ENCODE results near the gene CYP27C1.
"Not testable (repeated sequence)": the region's sequence is repeated elsewhere in the genome, so short reads cannot be mapped to it uniquely, and the experiment has no call there.

The CYP27C1 gene

DNA sequence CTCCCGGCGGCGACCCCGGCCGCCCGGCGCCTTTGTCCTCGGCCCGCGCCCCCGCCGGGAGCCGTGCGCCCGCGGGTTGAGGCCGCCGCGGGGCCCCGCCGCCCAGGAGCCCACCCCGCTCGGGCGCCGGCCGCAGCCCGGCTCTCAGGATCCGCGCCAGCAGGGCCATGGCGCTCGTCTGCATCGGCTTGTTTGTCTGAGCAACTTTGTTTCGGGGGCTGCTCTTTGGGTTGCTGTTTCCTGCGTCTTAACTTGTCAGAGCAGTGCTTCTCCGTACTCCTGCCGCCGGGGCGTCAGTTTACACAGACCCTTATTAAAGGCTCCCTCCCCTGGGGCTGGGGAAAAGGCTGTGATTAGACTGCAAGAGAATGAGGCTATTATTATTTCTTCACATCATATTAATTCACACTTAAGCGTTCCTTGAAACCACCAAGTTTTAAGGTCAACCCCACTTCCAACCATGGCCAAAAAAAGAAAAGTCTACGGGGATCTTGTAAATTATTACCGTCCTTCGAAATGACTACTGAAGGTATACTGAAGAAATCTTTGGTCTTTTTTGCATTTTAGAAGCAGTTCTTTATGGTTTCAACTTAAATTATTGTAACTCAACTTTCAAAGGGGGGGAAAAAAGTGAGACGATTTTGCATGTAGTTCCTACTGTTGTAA lies at the start of gene CYP27C1:
Gene CYP27C1, minus strand, starts transcription at position 198 of the 666 bp plus-strand sequence. Its CDS starts 29 bp downstream, at position 169.
- peaks cover 3% of the 10 kb centered on the region for H3K9me3 Mint-ChIP-seq
- ATAC-seq (ENCODE audit: low read depth) = peak; percentile 49

DNA sequence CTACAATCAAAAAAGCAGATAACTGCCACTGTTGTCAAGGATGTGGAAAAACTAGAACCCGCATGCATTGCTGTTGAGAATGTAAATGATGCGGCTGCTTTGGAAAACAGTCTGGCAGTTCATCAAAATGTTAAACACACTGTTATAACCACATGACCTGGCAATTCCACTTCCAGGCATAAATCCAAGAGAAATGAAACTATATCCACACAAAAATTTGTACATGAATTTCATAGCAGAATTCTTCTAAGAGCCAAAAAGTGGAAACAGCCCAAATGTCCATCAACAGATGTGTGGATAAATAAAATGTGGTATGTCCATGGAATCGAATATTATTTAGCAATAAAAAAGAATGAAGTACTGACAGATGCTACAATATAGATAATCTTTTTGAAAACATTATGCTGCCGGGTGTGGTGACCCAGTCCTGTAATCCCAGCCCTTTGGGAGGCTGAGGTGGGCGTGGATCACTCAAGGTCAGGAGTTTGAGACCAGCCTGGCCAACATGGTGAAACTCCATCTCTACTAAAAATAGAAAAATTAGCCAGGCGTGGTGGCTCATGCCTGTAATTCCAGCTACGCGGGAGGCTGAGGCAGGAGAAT lies 41.8 kb upstream of the CYP27C1 start:
- no peak for ATAC-seq (ENCODE audit: low read depth)
- Mint-ChIP-seq H3K4me3 (no peak overlapping the region), H3K27ac (no peak overlapping the region), H3K4me1 (no peaks in the 10 kb centered on the region), H3K27me3 (no peaks in the 10 kb centered on the region), H3K36me3 (peaks cover 34% of the 10 kb centered on the region), H3K9me3 (no peaks in the 10 kb centered on the region)
- no peak for DNase-seq (ENCODE audit: low spot score in 2 of 2)

More for the DNA sequence above, at the start of gene CYP27C1:
- Mint-ChIP-seq H3K27me3 (peaks cover 28% of the 10 kb centered on the region), H3K4me3 (peak within 1 kb of the TSS; percentile 84), H3K4me1 (peaks cover 8% of the 10 kb centered on the region), H3K36me3 (peaks cover 3% of the 10 kb centered on the region), H3K27ac (peak within 1 kb of the TSS; percentile 46)
- DNase-seq (ENCODE audit: low spot score in 2 of 2) = no peak

DNA sequence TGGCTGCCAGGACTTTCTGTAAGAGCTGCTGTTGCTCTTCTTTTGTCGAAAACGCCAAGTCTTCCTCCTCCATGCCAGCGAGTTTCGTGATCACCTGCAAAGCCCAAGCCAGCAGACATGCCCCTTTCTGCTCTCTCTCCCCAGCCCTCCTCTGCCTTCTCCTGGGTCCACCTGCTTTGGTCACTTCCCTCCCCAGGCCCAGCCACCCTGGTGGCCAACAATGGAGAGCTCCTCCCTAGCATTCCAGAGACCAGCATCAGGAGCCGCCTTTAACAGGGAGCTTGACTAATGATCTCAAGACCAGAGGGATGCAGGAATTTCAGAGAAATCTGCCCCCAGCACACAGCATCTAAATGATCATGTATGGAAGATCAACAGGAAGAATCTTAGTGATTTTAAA lies 39.3 kb upstream of the CYP27C1 start:
- no peak overlapping the region for H3K4me3 Mint-ChIP-seq
- no peaks in the 10 kb centered on the region for H3K27me3 Mint-ChIP-seq
- H3K27ac Mint-ChIP-seq = peak overlapping the region; percentile 2
- peaks cover 27% of the 10 kb centered on the region for H3K36me3 Mint-ChIP-seq
- ATAC-seq (ENCODE audit: low read depth) (no peak), DNase-seq (ENCODE audit: low spot score in 2 of 2) (no peak)
- no peaks in the 10 kb centered on the region for H3K4me1 Mint-ChIP-seq
- H3K9me3 Mint-ChIP-seq = no peaks in the 10 kb centered on the region

- peak overlapping the region; percentile 50 for H3K27ac Mint-ChIP-seq
- H3K4me1 Mint-ChIP-seq = no peaks in the 10 kb centered on the region
- H3K36me3 Mint-ChIP-seq = peaks cover 20% of the 10 kb centered on the region
Measured at GRCh38 chr2:127256866-127257265, 36.8 kb upstream of the CYP27C1 start.

GRCh38 chr2:127256381-127256780 lies 36.3 kb upstream of the CYP27C1 start:
- Mint-ChIP-seq H3K27ac (no peak overlapping the region), H3K9me3 (no peaks in the 10 kb centered on the region), H3K4me3 (no peak overlapping the region), H3K36me3 (peaks cover 22% of the 10 kb centered on the region), H3K4me1 (no peaks in the 10 kb centered on the region), H3K27me3 (no peaks in the 10 kb centered on the region)
- DNase-seq (ENCODE audit: low spot score in 2 of 2) = no peak
- ATAC-seq (ENCODE audit: low read depth) = no peak

More at GRCh38 chr2:127256866-127257265, 36.8 kb upstream of the CYP27C1 start:
- Mint-ChIP-seq H3K27me3 (no peaks in the 10 kb centered on the region), H3K9me3 (no peaks in the 10 kb centered on the region), H3K4me3 (no peak overlapping the region)
- DNase-seq (ENCODE audit: low spot score in 2 of 2) (no peak), ATAC-seq (ENCODE audit: low read depth) (no peak)

- ATAC-seq (ENCODE audit: low read depth) (no peak), DNase-seq (ENCODE audit: low spot score in 2 of 2) (no peak)
- Mint-ChIP-seq H3K9me3 (no peaks in the 10 kb centered on the region), H3K36me3 (peaks cover 24% of the 10 kb centered on the region), H3K27me3 (no peaks in the 10 kb centered on the region), H3K4me3 (no peak overlapping the region), H3K27ac (no peak overlapping the region), H3K4me1 (no peaks in the 10 kb centered on the region)
Measured at GRCh38 chr2:127255721-127256120, 35.6 kb upstream of the CYP27C1 start.

DNA sequence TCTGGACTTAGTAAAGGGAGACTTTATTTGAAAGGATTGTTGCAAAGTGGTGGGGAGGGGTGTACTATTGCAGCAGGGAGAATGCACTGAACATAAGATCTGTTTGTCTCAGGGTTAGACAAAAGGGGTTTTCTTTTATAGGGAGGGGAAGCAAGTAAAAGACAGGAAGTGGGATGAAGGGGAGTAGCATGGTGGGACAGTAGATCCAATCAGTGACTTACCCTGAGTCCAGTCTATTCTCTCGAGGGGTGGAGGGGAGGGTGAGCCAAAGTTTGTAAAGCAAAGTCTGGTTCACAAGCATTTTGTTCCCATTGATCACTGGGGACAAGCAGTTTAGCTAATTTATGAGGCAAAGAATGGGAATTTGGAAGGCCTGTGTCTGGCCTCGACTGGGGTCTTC lies 35.0 kb upstream of the CYP27C1 start:
- Mint-ChIP-seq H3K27ac (no peak overlapping the region), H3K4me3 (no peak overlapping the region), H3K27me3 (no peaks in the 10 kb centered on the region), H3K9me3 (no peaks in the 10 kb centered on the region), H3K4me1 (no peaks in the 10 kb centered on the region), H3K36me3 (peaks cover 24% of the 10 kb centered on the region)
- ATAC-seq (ENCODE audit: low read depth) (no peak), DNase-seq (ENCODE audit: low spot score in 2 of 2) (no peak)

GRCh38 chr2:127254386-127254981 lies 34.4 kb upstream of the CYP27C1 start:
- Mint-ChIP-seq H3K27ac (no peak overlapping the region), H3K36me3 (peaks cover 22% of the 10 kb centered on the region), H3K27me3 (no peaks in the 10 kb centered on the region), H3K9me3 (no peaks in the 10 kb centered on the region), H3K4me1 (no peaks in the 10 kb centered on the region), H3K4me3 (no peak overlapping the region)
- no peak for DNase-seq (ENCODE audit: low spot score in 2 of 2)
- ATAC-seq (ENCODE audit: low read depth) = no peak

GRCh38 chr2:127241184-127241583 lies 21.1 kb upstream of the CYP27C1 start:
- Mint-ChIP-seq H3K9me3 (peaks cover 14% of the 10 kb centered on the region), H3K36me3 (peaks cover 15% of the 10 kb centered on the region)
- H3K27me3 Mint-ChIP-seq; ATAC-seq (ENCODE audit: low read depth); H3K4me3 Mint-ChIP-seq; DNase-seq (ENCODE audit: low spot score in 2 of 2); H3K4me1 Mint-ChIP-seq; H3K27ac Mint-ChIP-seq: not testable (repeated sequence)

DNA sequence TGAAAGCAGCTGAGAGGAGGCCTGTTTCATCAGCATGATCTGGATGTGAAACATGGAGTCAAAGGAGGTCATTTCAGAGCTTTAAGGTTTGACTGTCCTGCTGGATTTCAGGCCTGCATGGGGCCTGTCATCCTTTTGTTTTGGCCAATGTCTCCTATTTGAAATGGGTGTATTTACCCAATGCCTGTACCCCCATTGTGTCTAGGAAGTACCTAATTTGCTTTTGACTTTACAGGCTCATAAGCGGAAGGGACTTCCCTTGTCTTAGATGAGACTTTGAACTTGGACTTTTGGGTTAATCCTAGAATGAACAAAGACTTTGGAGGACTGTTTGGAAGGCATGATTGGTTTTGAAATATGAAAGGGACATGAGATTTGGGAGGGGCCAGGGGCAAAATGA lies 19.3 kb upstream of the CYP27C1 start:
- H3K9me3 Mint-ChIP-seq = peaks cover 18% of the 10 kb centered on the region
- H3K4me3 Mint-ChIP-seq = no peak overlapping the region

DNA sequence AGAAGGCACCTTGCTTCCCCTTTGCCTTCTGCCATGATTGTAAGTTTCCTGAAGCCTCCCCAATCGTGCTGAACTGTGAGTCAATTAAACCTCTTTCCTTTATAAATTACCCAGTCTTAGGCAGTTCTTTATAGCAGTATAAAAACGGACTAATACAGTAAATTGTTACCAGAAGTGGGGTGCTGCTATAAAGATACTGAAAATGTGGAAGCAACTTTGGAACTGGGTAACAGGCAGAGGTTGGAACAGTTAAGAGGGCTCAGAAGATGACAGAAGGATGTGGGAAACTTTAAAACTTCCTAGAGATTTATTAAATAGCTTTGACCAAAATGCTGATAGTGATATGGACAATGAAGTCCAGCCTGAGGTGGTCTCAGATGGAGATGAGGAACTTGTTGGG lies 17.7 kb upstream of the CYP27C1 start:
- H3K36me3 Mint-ChIP-seq = peaks cover 14% of the 10 kb centered on the region
- not testable (repeated sequence) for DNase-seq (ENCODE audit: low spot score in 2 of 2); H3K27me3 Mint-ChIP-seq; H3K4me3 Mint-ChIP-seq; H3K4me1 Mint-ChIP-seq; H3K27ac Mint-ChIP-seq; ATAC-seq (ENCODE audit: low read depth)
- peaks cover 18% of the 10 kb centered on the region for H3K9me3 Mint-ChIP-seq

More for the DNA sequence above, 19.3 kb upstream of the CYP27C1 start:
- H3K27ac Mint-ChIP-seq = no peak overlapping the region
- ATAC-seq (ENCODE audit: low read depth) (no peak), DNase-seq (ENCODE audit: low spot score in 2 of 2) (no peak)
- peaks cover 2% of the 10 kb centered on the region for H3K4me1 Mint-ChIP-seq
- no peaks in the 10 kb centered on the region for H3K27me3 Mint-ChIP-seq
- H3K36me3 Mint-ChIP-seq = peaks cover 14% of the 10 kb centered on the region

- H3K4me3 Mint-ChIP-seq = no peak overlapping the region
- no peak for ATAC-seq (ENCODE audit: low read depth)
Measured at GRCh38 chr2:127235082-127235702, 15.1 kb upstream of the CYP27C1 start.

DNA sequence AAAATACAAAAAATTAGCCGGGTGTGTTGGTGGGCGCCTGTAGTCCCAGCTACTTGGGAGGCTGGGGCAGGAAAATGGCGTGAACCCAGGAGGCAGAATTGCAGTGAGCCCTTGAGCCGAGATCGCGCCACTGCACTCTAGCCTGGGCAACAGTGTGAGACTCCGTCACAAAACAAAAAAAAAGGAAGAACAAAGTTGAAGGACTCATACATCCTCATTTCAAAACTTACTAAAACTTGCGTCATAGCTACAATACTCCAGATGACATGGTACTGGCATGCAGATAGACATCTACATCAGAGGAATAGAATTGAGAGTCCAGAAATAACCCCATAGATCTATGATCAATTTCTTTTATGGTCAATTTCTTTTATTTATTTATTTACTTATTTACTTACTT lies 13.6 kb upstream of the CYP27C1 start:
- Mint-ChIP-seq H3K36me3 (peaks cover 8% of the 10 kb centered on the region), H3K4me3 (no peak overlapping the region), H3K4me1 (peaks cover 2% of the 10 kb centered on the region), H3K27me3 (peaks cover 5% of the 10 kb centered on the region), H3K27ac (no peak overlapping the region), H3K9me3 (peaks cover 11% of the 10 kb centered on the region)
- no peak for ATAC-seq (ENCODE audit: low read depth)
- no peak for DNase-seq (ENCODE audit: low spot score in 2 of 2)

More at GRCh38 chr2:127235082-127235702, 15.1 kb upstream of the CYP27C1 start:
- no peak for DNase-seq (ENCODE audit: low spot score in 2 of 2)
- no peaks in the 10 kb centered on the region for H3K27me3 Mint-ChIP-seq
- no peak overlapping the region for H3K27ac Mint-ChIP-seq
- H3K4me1 Mint-ChIP-seq = peaks cover 2% of the 10 kb centered on the region
- peaks cover 12% of the 10 kb centered on the region for H3K9me3 Mint-ChIP-seq
- H3K36me3 Mint-ChIP-seq = peaks cover 11% of the 10 kb centered on the region

Data from memory B cell (primary cell).